MG63 (cell line): Measurements from ENCODE around the gene ZNF710. TPM values are rescaled to one million over a fixed set of nuclear protein-coding genes. Genes with fewer than 3 reads are reported as not detected.

Source experiments
- DNase-seq: peaks from one replicate; pipeline ENCODE4 v3.0.0-alpha.2; 2020
- H3K27me3 ChIP-seq: fragments of 250-450 bp; sonication (Bioruptor Pico); 2 replicates; pipeline ENCODE4 v1.5.1; 2020; ENCODE audit warnings: mild to moderate bottlenecking, moderate library complexity
- H3K36me3 ChIP-seq: fragments of 250-450 bp; sonication (Bioruptor Pico); 2 replicates; pipeline ENCODE4 v1.5.1; 2020; ENCODE audit warnings: mild to moderate bottlenecking, moderate library complexity
- H3K4me3 ChIP-seq: fragments of 250-450 bp; sonication (Bioruptor Pico); 2 replicates; pipeline ENCODE4 v1.5.1; 2020; ENCODE audit warnings: mild to moderate bottlenecking, moderate library complexity
- H3K9me3 ChIP-seq: fragments of 250-450 bp; sonication (Bioruptor Pico); 2 replicates; pipeline ENCODE4 v1.5.1; 2020; ENCODE audit warnings: mild to moderate bottlenecking, moderate library complexity
- total RNA-seq: library from RNA; depleted of rRNA; stranded (reverse); fragments of >200 nt; shearing (Covaris generic); gene quantifications from 2 replicates; pipeline ENCODE4 v1.2.3, GENCODE V29; 2014; ENCODE audit warnings: low replicate concordance

The ZNF710 gene
- total RNA-seq, 1 experiment from 2014 or later: 9.1 TPM

DNA sequence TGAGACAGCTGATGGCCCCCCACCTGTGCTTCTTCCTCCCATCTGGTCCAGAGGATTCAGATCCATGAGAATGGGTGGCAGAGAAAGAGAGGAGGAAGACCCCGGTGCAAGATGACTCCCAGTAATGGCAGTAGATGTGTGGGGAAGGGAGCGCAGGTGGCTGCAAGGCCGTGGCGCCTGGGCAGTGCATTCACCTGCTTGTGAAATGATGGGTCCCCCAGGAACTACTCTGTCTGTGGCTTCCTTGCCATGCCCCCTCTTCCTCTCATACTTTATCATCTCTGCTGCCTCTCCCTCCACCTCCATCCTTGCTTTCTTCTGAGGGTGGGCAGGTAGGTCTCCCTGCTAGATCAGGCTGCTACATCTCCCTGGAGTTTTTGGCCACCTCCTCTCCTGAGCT lies 23.3 kb downstream of the ZNF710 start:
- no peaks in the 10 kb centered on the region for H3K9me3 ChIP-seq
- DNase-seq: no peak
- no peak overlapping the region for H3K4me3 ChIP-seq
- H3K36me3 ChIP-seq: peaks cover 5% of the 10 kb centered on the region
- H3K27me3 ChIP-seq: no peaks in the 10 kb centered on the region

DNA sequence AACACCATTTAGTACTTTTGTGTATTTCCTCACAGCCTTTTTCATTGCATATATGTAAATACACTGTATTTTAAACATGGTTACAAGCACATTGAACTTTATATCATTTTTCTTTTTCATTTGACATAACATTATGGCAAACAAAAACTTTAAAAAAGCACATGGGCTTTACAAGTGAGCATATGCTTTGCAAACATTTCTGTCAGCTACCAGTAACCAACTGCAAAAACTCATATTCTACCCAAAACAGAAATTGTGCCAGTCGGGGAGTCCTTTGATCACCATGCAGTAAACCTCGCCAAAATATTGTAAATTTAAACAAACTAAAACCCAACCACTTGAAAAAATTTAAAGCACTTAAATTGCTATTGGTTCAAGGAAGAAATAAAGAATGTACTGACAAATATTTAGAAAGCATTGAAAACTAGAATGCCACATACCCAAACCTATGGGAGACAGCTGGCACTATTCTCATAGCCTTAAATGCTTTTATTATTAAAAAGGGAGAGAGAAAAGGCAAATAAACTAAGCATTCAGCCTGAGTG lies 24.4 kb downstream of the ZNF710 start:
- Histone ChIP-seq H3K36me3 (peaks cover 5% of the 10 kb centered on the region), H3K9me3 (no peaks in the 10 kb centered on the region), H3K4me3 (no peak overlapping the region), H3K27me3 (no peaks in the 10 kb centered on the region)
- no peak for DNase-seq

- no peaks in the 10 kb centered on the region for H3K9me3 ChIP-seq
- no peaks in the 10 kb centered on the region for H3K27me3 ChIP-seq
- H3K4me3 ChIP-seq: no peak overlapping the region
- no peak for DNase-seq
- H3K36me3 ChIP-seq: peaks cover 5% of the 10 kb centered on the region
Observed at GRCh38 chr15:90028376-90028944, 27.3 kb downstream of the ZNF710 start.

DNA sequence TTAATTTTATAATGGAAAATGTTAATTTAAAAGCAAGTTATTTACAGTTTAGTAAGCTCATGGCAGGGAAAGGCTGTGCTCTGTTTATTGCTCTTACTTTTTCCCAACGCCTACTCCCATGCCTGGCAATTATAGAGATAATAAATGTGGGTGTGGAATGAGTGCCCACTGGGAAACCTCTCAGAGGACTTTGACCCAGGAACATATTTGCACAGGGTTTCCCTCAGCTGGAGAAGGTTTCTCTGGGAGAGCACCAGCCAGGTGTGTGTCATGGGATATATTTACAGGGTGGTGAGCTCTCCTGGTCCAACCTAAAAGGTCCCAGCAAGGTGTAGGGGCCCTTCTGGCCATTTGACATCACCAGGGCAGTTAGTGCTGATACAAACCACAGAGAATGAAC lies 27.9 kb downstream of the ZNF710 start:
- H3K36me3 ChIP-seq: peaks cover 5% of the 10 kb centered on the region
- no peak overlapping the region for H3K4me3 ChIP-seq
- H3K9me3 ChIP-seq: no peaks in the 10 kb centered on the region
- no peak for DNase-seq
- no peaks in the 10 kb centered on the region for H3K27me3 ChIP-seq

DNA sequence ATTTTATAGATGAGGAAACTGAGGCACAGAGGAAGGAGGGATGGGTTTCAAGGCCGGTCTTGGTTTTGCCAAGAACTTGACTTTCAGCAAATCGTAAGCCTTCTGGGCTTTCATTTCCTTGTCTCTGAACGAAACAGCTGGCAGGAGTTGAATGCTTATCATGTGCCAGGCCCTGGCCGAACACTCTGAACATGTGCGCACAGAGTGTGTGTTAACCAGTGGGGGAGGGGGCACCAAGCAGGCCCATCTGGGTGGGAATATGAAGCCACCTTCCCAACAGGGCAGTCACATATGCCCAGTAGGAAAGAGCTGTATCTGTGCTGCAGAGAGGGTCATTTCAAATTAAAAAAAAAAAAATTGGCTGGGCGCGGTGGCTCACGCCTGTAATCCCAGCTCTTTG lies 29.3 kb downstream of the ZNF710 start:
- Histone ChIP-seq H3K9me3 (no peaks in the 10 kb centered on the region), H3K36me3 (peaks cover 5% of the 10 kb centered on the region), H3K4me3 (no peak overlapping the region), H3K27me3 (no peaks in the 10 kb centered on the region)
- DNase-seq: no peak

DNA sequence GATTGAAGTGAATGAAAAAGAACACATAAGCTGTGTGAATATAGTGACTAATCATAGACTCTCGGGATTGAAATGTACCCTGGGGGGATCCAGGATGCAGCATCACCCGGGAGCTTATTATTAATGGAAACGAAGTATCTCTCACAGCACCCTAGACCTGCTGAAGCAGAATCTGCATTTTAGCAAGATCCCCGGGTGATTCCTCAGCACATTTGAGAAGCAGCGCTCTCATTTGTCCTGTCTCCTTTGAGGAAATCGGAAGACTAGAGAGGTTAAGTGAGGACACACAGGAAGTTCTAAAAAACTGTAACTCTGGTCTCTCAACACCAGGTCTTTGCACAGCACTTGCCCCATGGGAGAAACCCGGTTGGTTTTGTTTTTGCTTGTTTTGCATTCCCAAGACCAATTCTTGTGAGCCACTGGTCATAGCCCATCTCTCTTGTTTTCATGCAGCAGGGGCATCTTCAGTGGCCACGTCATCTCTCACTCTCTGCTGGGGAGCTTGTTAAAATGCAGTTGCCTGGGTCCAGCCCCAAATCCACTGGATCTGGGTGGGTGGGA lies 30.2 kb downstream of the ZNF710 start:
- Histone ChIP-seq H3K36me3 (peaks cover 5% of the 10 kb centered on the region), H3K9me3 (no peaks in the 10 kb centered on the region), H3K4me3 (no peak overlapping the region), H3K27me3 (no peaks in the 10 kb centered on the region)
- no peak for DNase-seq

DNA sequence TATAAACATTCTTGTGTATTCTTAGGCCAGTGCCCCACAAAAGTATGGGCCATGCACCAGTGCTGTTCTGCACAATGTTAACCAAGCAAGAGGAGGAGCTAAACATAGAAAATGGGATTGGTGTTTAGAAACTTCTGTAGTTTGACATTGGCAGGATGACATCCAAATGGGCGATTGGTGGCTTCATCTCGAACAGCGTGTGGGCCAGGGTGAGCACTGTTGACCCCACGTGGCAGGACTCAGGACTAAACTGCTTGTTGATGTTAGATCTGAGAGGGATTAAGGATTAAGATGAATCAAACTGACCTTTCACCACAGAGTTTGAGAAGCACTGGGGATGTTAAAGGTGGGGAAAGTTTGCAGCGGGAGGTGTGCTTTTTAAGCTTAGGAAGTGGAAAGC lies 31.9 kb downstream of the ZNF710 start:
- Histone ChIP-seq H3K27me3 (no peaks in the 10 kb centered on the region), H3K9me3 (no peaks in the 10 kb centered on the region), H3K36me3 (peaks cover 3% of the 10 kb centered on the region), H3K4me3 (no peak overlapping the region)
- DNase-seq: no peak

GRCh38 chr15:90033448-90033847 lies 32.3 kb downstream of the ZNF710 start:
- Histone ChIP-seq H3K27me3 (no peaks in the 10 kb centered on the region), H3K9me3 (no peaks in the 10 kb centered on the region), H3K4me3 (no peak overlapping the region), H3K36me3 (no peaks in the 10 kb centered on the region; the same call in none of the 2 replicates)
- no peak for DNase-seq

DNA sequence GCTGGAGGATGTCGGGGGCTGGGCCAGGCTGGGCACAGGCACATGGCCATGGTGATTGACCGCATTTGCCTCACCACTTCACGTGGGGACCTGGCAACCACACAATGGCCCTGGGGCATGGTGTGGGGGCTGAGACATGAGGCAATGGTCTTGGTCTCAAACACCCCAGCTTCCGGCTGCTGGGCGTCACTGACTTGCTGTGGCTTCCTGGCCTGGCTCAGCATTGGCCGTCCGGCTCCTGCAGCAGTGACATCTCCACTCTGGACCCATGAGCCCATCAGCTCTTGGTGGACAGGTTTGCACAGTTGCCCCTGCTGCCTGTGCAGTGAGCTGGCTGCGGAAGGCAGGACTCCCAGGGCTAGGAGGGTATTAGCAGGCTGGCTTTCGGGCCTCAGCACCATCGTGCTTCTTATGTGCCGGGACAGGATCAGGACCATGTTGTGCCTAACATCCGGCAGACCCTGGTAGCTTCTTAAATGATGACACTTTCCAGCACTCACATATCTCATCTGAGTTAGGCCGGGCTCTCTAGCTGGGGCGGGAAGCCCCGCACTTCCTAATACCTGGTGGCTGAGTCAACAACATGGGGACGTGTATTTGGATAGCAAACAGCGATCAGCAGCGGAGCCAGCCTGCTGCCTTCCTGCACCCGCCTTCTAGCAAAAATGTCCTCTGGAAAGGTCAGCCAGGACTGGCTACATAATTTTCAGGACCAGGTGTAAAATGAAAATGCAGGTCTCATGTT lies 34.1 kb downstream of the ZNF710 start:
- Histone ChIP-seq H3K36me3 (no peaks in the 10 kb centered on the region; the same call in 1 of the 2 replicates), H3K27me3 (no peaks in the 10 kb centered on the region), H3K9me3 (no peaks in the 10 kb centered on the region), H3K4me3 (no peak overlapping the region)
- no peak for DNase-seq

- Histone ChIP-seq H3K36me3 (no peaks in the 10 kb centered on the region; the same call in 1 of the 2 replicates), H3K27me3 (no peaks in the 10 kb centered on the region), H3K9me3 (no peaks in the 10 kb centered on the region), H3K4me3 (no peak overlapping the region)
- no peak for DNase-seq
Observed at GRCh38 chr15:90035840-90036230, 34.7 kb downstream of the ZNF710 start.

DNA sequence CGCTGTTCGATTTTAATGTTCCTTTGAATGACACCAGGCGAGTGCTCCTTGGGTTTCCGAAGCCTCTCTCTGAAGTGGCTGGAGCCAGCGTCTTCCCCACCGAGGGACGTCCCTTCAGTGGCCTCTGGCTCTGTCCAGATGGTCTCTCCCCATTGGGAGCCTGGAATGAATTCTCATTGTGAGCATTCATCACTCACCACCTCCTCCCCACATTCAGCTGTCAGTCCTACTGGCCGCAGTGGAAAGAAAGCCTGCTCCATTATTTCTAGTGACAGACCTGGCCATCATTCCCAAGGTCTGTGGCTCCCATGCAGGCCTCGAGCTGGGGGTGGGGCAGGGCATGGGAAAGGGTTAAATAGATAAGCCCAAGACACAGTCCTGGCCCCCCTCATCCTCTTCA lies 35.2 kb downstream of the ZNF710 start:
- no peak for DNase-seq
- Histone ChIP-seq H3K4me3 (no peak overlapping the region), H3K9me3 (no peaks in the 10 kb centered on the region), H3K36me3 (no peaks in the 10 kb centered on the region; the same call in 1 of the 2 replicates), H3K27me3 (no peaks in the 10 kb centered on the region)

DNA sequence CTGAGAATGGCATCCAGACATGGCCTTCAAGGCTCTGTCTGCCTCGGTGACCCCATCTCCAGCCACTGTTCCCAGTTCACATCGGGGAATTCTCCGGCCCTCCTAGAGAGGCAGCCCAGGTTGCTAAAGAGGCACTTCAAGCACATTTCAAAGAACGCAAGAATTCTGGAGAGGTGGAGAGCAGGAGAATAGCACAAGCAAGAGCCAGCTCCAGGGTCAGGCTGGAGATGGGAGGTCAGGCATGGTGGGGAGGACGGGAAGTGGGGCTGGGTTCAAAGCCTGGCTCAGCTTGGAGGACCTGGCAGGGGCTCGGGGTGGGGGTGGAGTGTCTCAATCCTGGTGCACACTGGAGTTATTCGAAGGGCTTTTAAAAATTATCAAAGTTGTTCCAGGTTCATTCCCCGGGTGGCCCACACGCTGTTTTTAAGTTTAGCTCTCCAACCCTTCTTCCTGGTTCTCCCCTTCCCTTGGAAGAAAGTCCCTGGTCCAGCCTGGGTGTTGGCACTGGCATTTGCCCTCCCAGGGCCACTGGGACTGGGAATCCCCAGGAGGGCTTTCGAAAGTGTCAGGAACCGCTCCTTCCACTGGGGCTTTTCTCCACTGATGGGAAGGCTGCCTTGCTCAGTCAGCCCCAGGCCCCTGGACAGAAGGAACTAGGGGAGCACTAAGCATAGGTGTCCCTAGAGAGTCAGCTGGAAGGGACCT lies 35.8 kb downstream of the ZNF710 start:
- Histone ChIP-seq H3K27me3 (no peaks in the 10 kb centered on the region), H3K36me3 (no peaks in the 10 kb centered on the region; the same call in 1 of the 2 replicates), H3K9me3 (no peaks in the 10 kb centered on the region), H3K4me3 (no peak overlapping the region)
- DNase-seq: no peak

- DNase-seq: no peak
- Histone ChIP-seq H3K9me3 (no peaks in the 10 kb centered on the region), H3K27me3 (no peaks in the 10 kb centered on the region), H3K36me3 (no peaks in the 10 kb centered on the region; the same call in 1 of the 2 replicates), H3K4me3 (no peak overlapping the region)
Observed at GRCh38 chr15:90037511-90037860, 36.4 kb downstream of the ZNF710 start.

DNA sequence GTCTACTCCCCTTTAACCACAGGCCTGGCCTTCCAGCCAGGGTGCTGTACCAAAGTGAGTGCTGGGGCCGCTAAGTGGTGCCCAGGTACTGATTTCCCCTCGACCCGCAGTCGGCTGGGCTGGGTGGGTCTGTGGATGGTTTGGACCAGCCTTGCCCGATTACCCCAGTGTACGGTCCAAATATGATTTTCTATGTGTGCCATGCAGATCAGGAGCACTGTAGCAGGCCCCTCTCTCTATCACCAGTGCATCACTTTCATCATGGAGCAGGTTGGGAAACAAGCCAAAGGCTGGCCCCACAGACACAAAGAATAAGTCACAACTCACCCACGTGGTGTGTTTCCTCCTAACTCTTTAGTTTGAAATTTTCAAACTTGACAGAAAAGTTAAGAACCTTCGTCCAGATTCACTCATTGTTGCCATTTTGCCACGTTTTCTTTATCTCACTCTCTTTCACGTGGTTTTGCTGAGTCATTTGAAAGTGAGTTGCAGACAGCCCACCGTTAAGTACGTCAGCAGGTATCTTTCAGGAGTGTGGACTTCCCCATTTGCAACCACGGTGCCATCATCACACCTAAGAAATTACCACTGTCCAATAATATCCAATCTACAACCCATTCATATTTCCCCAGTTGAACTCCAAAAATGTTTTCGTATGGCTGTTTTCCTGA lies 37.0 kb downstream of the ZNF710 start:
- no peak for DNase-seq
- Histone ChIP-seq H3K9me3 (no peaks in the 10 kb centered on the region), H3K36me3 (no peaks in the 10 kb centered on the region; the same call in 1 of the 2 replicates), H3K4me3 (no peak overlapping the region), H3K27me3 (no peaks in the 10 kb centered on the region)

GRCh38 chr15:90038632-90039095 lies 37.5 kb downstream of the ZNF710 start:
- DNase-seq: no peak
- Histone ChIP-seq H3K36me3 (no peaks in the 10 kb centered on the region; the same call in 1 of the 2 replicates), H3K9me3 (no peaks in the 10 kb centered on the region), H3K4me3 (no peak overlapping the region), H3K27me3 (no peaks in the 10 kb centered on the region)

DNA sequence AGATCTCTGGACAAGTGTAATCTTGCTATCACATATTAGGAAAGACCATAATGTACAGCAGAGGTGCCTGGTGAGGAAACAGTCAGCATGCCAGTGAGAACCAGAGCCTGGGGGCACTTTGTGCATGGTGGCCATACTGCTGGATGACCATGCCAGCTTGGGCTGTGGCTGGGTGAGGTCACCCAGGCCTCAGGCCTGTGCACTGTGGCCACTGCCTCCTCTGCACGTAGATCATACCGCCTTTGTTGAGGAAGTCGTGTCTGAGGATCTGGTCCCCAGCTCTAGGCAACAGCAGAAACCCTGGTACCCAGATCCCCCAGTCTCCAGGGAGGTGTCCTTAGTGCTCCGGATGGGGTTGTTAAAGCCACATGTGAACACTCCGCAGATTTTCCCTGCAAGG lies 38.9 kb downstream of the ZNF710 start:
- no peaks in the 10 kb centered on the region; the same call in 1 of the 2 replicates for H3K36me3 ChIP-seq
- no peaks in the 10 kb centered on the region for H3K27me3 ChIP-seq
- no peaks in the 10 kb centered on the region for H3K9me3 ChIP-seq
- H3K4me3 ChIP-seq: no peak overlapping the region
- no peak for DNase-seq
